ENCODE measurements around the gene ICE1. TPM values are rescaled to one million over a fixed set of nuclear protein-coding genes. Genes with fewer than 3 reads are reported as not detected.

Gene ICE1
- total and polyA plus RNA-seq, 9 of the 15 experiments (the other 6 are each of a cell fraction or from before 2014, with no cell fraction given): 4.9 to 47.4 (median 28.2) TPM

DNA sequence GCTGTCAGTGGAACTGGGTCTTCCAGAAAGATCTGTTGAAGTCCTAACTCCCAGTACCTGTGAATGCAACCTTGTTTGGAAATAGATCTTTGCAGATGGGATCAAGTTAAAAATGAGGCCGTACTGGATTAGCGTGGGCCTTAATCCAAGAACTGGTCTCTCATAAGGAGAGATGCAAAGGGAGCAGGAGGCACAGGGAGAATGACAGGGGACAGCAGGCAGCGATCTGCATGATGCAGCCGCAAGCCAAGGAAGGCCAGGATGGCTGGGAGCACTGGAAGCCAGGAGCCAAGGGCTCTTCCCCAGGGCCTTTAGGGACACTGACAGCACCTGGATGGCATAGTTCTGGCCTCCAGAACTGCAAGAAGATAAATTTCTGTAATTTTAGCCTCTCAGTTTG is 114.4 kb downstream of the ICE1 start (continued):
- TF ChIP-seq, protein P1, sequence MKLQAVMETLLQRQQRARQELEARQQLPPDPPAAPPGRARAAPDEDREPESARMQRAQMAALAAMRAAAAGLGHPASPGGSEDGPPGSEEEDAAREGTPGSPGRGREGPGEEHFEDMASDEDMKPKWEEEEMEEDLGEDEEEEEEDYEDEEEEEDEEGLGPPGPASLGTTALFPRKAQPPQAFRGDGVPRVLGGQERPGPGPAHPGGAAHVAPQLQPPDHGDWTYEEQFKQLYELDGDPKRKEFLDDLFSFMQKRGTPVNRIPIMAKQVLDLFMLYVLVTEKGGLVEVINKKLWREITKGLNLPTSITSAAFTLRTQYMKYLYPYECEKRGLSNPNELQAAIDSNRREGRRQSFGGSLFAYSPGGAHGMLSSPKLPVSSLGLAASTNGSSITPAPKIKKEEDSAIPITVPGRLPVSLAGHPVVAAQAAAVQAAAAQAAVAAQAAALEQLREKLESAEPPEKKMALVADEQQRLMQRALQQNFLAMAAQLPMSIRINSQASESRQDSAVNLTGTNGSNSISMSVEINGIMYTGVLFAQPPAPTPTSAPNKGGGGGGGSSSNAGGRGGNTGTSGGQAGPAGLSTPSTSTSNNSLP (IDR thresholded peaks at IDR 0.05; ENCODE audit: borderline replicate concordance, low read depth, low read length): no peak
- TF ChIP-seq, protein P2, sequence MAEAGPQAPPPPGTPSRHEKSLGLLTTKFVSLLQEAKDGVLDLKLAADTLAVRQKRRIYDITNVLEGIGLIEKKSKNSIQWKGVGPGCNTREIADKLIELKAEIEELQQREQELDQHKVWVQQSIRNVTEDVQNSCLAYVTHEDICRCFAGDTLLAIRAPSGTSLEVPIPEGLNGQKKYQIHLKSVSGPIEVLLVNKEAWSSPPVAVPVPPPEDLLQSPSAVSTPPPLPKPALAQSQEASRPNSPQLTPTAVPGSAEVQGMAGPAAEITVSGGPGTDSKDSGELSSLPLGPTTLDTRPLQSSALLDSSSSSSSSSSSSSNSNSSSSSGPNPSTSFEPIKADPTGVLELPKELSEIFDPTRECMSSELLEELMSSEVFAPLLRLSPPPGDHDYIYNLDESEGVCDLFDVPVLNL (CRISPR knock-in tag; IDR thresholded peaks at IDR 0.05; ENCODE audit: low read depth): no peak
- TF ChIP-seq, protein P3, sequence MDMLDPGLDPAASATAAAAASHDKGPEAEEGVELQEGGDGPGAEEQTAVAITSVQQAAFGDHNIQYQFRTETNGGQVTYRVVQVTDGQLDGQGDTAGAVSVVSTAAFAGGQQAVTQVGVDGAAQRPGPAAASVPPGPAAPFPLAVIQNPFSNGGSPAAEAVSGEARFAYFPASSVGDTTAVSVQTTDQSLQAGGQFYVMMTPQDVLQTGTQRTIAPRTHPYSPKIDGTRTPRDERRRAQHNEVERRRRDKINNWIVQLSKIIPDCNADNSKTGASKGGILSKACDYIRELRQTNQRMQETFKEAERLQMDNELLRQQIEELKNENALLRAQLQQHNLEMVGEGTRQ (CRISPR knock-in tag; IDR thresholded peaks at IDR 0.05): no peak
- no peak for TF ChIP-seq PURB (CRISPR knock-in tag; IDR thresholded peaks at IDR 0.05; ENCODE audit: low read depth)
- TF ChIP-seq ZNF780A (CRISPR knock-in tag; IDR thresholded peaks at IDR 0.05): no peak
- TF ChIP-seq RNF2 (IDR thresholded peaks at IDR 0.05): no peak
- TF ChIP-seq, protein P4, sequence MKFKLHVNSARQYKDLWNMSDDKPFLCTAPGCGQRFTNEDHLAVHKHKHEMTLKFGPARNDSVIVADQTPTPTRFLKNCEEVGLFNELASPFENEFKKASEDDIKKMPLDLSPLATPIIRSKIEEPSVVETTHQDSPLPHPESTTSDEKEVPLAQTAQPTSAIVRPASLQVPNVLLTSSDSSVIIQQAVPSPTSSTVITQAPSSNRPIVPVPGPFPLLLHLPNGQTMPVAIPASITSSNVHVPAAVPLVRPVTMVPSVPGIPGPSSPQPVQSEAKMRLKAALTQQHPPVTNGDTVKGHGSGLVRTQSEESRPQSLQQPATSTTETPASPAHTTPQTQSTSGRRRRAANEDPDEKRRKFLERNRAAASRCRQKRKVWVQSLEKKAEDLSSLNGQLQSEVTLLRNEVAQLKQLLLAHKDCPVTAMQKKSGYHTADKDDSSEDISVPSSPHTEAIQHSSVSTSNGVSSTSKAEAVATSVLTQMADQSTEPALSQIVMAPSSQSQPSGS (CRISPR knock-in tag; IDR thresholded peaks at IDR 0.05): no peak
- TF ChIP-seq ZNF586 (CRISPR knock-in tag; conservative IDR thresholded peaks at IDR 0.05): no peak

Data from K562 (cell line).